ENCODE measurements around the gene CYP2W1.
"Not testable (repeated sequence)": the region's sequence is repeated elsewhere in the genome, so short reads cannot be mapped to it uniquely, and the experiment has no call there.

Gene CYP2W1

DNA sequence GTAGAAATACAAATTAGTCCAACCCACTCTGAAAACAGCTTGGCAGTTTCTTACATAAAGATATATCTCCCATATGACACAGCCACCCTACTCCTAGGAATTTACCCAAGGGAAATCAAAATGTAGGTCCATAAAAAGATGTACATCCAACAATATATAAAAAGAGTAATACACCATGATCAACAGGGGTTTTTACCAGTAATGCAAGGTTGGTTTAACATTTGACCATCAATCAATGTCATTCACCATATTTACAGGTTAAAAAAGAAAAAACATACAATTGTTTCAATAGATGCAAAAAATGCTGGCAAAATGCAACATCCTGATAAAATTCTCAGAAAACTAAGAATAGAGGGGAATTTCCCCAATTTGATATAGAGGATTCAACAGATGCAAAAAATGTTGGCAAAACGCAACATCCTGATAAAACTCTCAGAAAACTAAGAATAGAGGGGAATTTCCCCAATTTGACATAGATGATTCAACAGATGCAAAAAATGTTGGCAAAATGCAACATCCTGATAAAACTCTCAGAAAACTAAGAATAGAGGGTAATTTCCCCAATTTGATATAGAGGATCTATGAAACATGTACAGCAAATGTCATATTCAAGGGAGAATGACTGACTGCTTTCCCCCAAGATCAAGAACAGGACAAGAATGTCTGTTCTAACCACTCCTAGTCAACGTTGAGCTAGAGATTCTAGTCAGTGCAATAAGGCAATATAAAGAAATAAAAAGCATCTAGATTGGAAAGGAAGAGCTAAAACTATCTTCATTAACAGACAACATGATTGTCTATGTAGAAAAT is 42.2 kb upstream of the CYP2W1 start:
- Histone ChIP-seq H3K9me3 (ENCODE audit: control insufficient read depth in 2 of 2, low read length in 2 of 2) (no peaks in the 10 kb centered on the region), H3K27me3 (ENCODE audit: control insufficient read depth in 2 of 2, insufficient read depth in 2 of 2, low read length in 2 of 2) (no peaks in the 10 kb centered on the region), H3K4me1 (ENCODE audit: control insufficient read depth in 2 of 2, insufficient read depth in 2 of 2, low read length in 2 of 2) (peaks cover 6 to 9% of the 10 kb centered on the region in 2 donors), H3K36me3 (ENCODE audit: control insufficient read depth in 2 of 2, insufficient read depth in 2 of 2, low read length in 2 of 2) (peaks cover 0 to 2% of the 10 kb centered on the region in 2 donors), H3K27ac (ENCODE audit: low read depth in 2 of 2, low read length in 2 of 2) (no peak overlapping the region), H3K4me3 (ENCODE audit: low read length in 2 of 2) (no peak overlapping the region), H3K9ac (ENCODE audit: low read depth in 1 of 2, low read length in 2 of 2) (no peak overlapping the region)

DNA sequence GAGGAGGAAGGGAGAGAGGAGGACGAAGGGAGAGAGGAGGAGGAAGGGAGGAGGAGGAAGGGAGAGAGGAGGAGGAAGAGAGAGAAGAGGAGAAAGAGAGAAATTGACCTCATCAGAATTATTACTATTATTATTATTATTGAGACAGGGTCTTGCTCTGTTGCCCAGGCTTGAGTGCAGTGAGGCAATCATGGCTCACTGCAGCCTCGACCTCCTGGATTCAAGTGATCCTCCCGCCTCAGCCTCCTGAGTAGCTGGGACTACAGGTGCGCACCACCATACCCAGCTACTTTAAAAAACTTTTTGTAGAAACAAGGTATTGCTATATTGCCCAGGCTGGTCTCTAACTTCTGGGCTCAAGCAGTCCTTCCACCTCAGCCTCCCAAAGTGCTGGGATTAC is 39.2 kb upstream of the CYP2W1 start:
- peaks cover 17 to 23% of the 10 kb centered on the region in 2 donors for H3K4me1 ChIP-seq (ENCODE audit: control insufficient read depth in 2 of 2, insufficient read depth in 2 of 2, low read length in 2 of 2)
- not testable (repeated sequence) for H3K9ac ChIP-seq (ENCODE audit: low read depth in 1 of 2, low read length in 2 of 2); H3K27me3 ChIP-seq (ENCODE audit: control insufficient read depth in 2 of 2, insufficient read depth in 2 of 2, low read length in 2 of 2); H3K36me3 ChIP-seq (ENCODE audit: control insufficient read depth in 2 of 2, insufficient read depth in 2 of 2, low read length in 2 of 2); H3K4me3 ChIP-seq (ENCODE audit: low read length in 2 of 2); H3K9me3 ChIP-seq (ENCODE audit: control insufficient read depth in 2 of 2, low read length in 2 of 2); H3K27ac ChIP-seq (ENCODE audit: low read depth in 2 of 2, low read length in 2 of 2)

DNA sequence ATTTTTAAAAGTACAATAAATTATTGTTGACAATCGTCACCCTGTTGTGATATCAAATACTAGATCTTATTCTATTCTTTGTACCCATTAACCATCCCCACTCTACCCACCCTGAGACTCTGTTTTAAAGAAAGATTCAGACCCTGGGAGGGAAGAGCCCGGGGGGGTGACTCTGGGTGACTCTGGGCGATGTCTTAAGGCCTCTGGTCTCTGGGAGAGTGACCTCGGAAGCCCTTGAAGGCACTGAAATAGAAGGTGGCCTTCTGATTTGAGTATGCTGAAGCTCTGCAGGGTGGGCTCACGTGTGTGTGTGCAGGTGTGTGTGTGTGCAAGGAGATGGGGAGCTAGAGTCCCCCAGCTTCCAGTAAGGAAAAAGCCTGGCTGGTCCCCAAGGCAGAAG is 38.2 kb upstream of the CYP2W1 start:
- no peaks in the 10 kb centered on the region for H3K36me3 ChIP-seq (ENCODE audit: control insufficient read depth in 2 of 2, insufficient read depth in 2 of 2, low read length in 2 of 2)
- peaks cover 22 to 23% of the 10 kb centered on the region in 2 donors for H3K4me1 ChIP-seq (ENCODE audit: control insufficient read depth in 2 of 2, insufficient read depth in 2 of 2, low read length in 2 of 2)
- H3K9me3 ChIP-seq (ENCODE audit: control insufficient read depth in 2 of 2, low read length in 2 of 2) = no peaks in the 10 kb centered on the region
- peak overlapping the region; percentile 76 to 89 for H3K9ac ChIP-seq (ENCODE audit: low read depth in 1 of 2, low read length in 2 of 2)
- H3K27me3 ChIP-seq (ENCODE audit: control insufficient read depth in 2 of 2, insufficient read depth in 2 of 2, low read length in 2 of 2) = no peaks in the 10 kb centered on the region
- peak overlapping the region; percentile 50 to 62 for H3K4me3 ChIP-seq (ENCODE audit: low read length in 2 of 2)
- H3K27ac ChIP-seq (ENCODE audit: low read depth in 2 of 2, low read length in 2 of 2) = peak overlapping the region; percentile 95 to 96

DNA sequence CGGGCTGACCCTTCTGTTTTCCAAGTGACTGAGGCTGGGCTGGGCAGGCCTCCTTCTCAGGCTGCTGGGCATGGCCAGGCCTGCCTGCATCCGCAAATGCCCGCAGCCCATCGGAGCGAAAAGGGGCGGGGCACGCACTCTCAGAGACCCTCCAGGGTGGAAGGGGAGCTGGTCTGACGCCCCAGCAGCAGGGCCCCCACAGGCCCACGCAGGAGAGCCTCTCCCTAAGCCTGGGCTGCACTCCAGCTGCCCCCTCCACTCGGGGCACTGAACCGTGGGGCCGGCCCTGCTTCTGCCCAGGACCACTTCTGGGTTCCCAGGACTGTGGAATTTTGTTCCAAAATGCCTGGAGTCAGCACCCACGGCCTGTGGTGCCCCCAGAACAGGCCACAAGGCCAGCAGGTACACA is 37.8 kb upstream of the CYP2W1 start:
- Histone ChIP-seq H3K36me3 (ENCODE audit: control insufficient read depth in 2 of 2, insufficient read depth in 2 of 2, low read length in 2 of 2) (no peaks in the 10 kb centered on the region), H3K9ac (ENCODE audit: low read depth in 1 of 2, low read length in 2 of 2) (peak overlapping the region; percentile 76 to 89), H3K4me1 (ENCODE audit: control insufficient read depth in 2 of 2, insufficient read depth in 2 of 2, low read length in 2 of 2) (peaks cover 22 to 27% of the 10 kb centered on the region in 2 donors), H3K4me3 (ENCODE audit: low read length in 2 of 2) (peak overlapping the region; percentile 50 to 62), H3K27me3 (ENCODE audit: control insufficient read depth in 2 of 2, insufficient read depth in 2 of 2, low read length in 2 of 2) (no peaks in the 10 kb centered on the region), H3K9me3 (ENCODE audit: control insufficient read depth in 2 of 2, low read length in 2 of 2) (no peaks in the 10 kb centered on the region), H3K27ac (ENCODE audit: low read depth in 2 of 2, low read length in 2 of 2) (peak overlapping the region; percentile 95 to 96)

DNA sequence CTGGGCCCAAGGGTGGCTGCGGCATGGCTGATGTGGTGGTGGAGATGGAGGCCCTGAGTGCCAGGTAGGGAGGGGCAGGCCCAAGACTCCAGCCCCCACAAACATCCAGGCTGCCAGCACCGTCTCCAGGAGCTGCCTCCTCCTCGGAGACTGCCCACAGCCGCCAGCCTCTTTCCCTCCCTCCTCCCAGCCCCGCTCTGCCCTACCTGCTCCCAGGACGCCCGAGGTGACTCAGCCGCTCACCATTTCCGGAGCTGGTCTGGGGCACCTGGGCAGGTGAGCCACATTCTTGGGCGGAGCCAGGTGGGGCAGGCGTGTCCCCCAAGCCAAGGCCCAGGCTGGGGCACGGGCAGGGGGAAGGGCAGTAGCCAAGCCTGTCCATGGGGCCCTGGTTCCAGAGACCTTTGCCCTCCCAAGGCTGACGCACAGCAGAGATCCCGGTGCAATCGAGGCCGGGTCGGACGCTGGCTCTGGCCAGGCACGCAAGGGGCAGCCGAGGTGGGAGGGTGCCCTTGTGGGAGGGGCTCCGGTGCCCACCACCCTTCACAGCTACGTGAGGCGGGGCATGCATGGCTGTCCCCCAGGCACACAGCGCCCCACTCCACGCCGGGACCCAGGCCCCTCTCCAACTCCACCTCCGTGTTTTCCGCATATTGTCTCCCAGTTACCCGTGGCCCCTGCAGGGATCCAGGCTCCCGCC is 37.3 kb upstream of the CYP2W1 start:
- peak overlapping the region; percentile 50 to 62 for H3K4me3 ChIP-seq (ENCODE audit: low read length in 2 of 2)
- H3K27ac ChIP-seq (ENCODE audit: low read depth in 2 of 2, low read length in 2 of 2) = peak overlapping the region; percentile 95 to 96
- no peaks in the 10 kb centered on the region for H3K36me3 ChIP-seq (ENCODE audit: control insufficient read depth in 2 of 2, insufficient read depth in 2 of 2, low read length in 2 of 2)
- no peaks in the 10 kb centered on the region for H3K9me3 ChIP-seq (ENCODE audit: control insufficient read depth in 2 of 2, low read length in 2 of 2)
- H3K4me1 ChIP-seq (ENCODE audit: control insufficient read depth in 2 of 2, insufficient read depth in 2 of 2, low read length in 2 of 2) = peaks cover 22 to 29% of the 10 kb centered on the region in 2 donors
- H3K27me3 ChIP-seq (ENCODE audit: control insufficient read depth in 2 of 2, insufficient read depth in 2 of 2, low read length in 2 of 2) = no peaks in the 10 kb centered on the region
- peak overlapping the region; percentile 76 to 89 for H3K9ac ChIP-seq (ENCODE audit: low read depth in 1 of 2, low read length in 2 of 2)

GRCh38 chr7:946256-946996 is 36.6 kb upstream of the CYP2W1 start:
- H3K4me1 ChIP-seq (ENCODE audit: control insufficient read depth in 2 of 2, insufficient read depth in 2 of 2, low read length in 2 of 2) = peaks cover 22 to 29% of the 10 kb centered on the region in 2 donors
- no peaks in the 10 kb centered on the region for H3K27me3 ChIP-seq (ENCODE audit: control insufficient read depth in 2 of 2, insufficient read depth in 2 of 2, low read length in 2 of 2)
- H3K9me3 ChIP-seq (ENCODE audit: control insufficient read depth in 2 of 2, low read length in 2 of 2) = no peaks in the 10 kb centered on the region
- no peaks in the 10 kb centered on the region for H3K36me3 ChIP-seq (ENCODE audit: control insufficient read depth in 2 of 2, insufficient read depth in 2 of 2, low read length in 2 of 2)
- H3K4me3 ChIP-seq (ENCODE audit: low read length in 2 of 2) = peak overlapping the region in 1 of 2 donors; percentile 43
- H3K27ac ChIP-seq (ENCODE audit: low read depth in 2 of 2, low read length in 2 of 2) = peak overlapping the region; percentile 95 to 96
- peak overlapping the region; percentile 72 to 89 for H3K9ac ChIP-seq (ENCODE audit: low read depth in 1 of 2, low read length in 2 of 2)

- no peak overlapping the region for H3K4me3 ChIP-seq (ENCODE audit: low read length in 2 of 2)
- H3K9me3 ChIP-seq (ENCODE audit: control insufficient read depth in 2 of 2, low read length in 2 of 2) = no peaks in the 10 kb centered on the region
- no peak overlapping the region for H3K9ac ChIP-seq (ENCODE audit: low read depth in 1 of 2, low read length in 2 of 2)
- no peaks in the 10 kb centered on the region for H3K36me3 ChIP-seq (ENCODE audit: control insufficient read depth in 2 of 2, insufficient read depth in 2 of 2, low read length in 2 of 2)
- H3K4me1 ChIP-seq (ENCODE audit: control insufficient read depth in 2 of 2, insufficient read depth in 2 of 2, low read length in 2 of 2) = peaks cover 23 to 34% of the 10 kb centered on the region in 2 donors
- no peaks in the 10 kb centered on the region for H3K27me3 ChIP-seq (ENCODE audit: control insufficient read depth in 2 of 2, insufficient read depth in 2 of 2, low read length in 2 of 2)
- peak overlapping the region in 1 of 2 donors; percentile 96 for H3K27ac ChIP-seq (ENCODE audit: low read depth in 2 of 2, low read length in 2 of 2)
Observed at GRCh38 chr7:947391-948210, 35.4 kb upstream of the CYP2W1 start.

- Histone ChIP-seq H3K4me1 (ENCODE audit: control insufficient read depth in 2 of 2, insufficient read depth in 2 of 2, low read length in 2 of 2) (peaks cover 30 to 43% of the 10 kb centered on the region in 2 donors), H3K4me3 (ENCODE audit: low read length in 2 of 2) (no peak overlapping the region), H3K27ac (ENCODE audit: low read depth in 2 of 2, low read length in 2 of 2) (peak overlapping the region; percentile 16 to 25), H3K27me3 (ENCODE audit: control insufficient read depth in 2 of 2, insufficient read depth in 2 of 2, low read length in 2 of 2) (no peaks in the 10 kb centered on the region), H3K36me3 (ENCODE audit: control insufficient read depth in 2 of 2, insufficient read depth in 2 of 2, low read length in 2 of 2) (no peaks in the 10 kb centered on the region), H3K9ac (ENCODE audit: low read depth in 1 of 2, low read length in 2 of 2) (no peak overlapping the region), H3K9me3 (ENCODE audit: control insufficient read depth in 2 of 2, low read length in 2 of 2) (no peaks in the 10 kb centered on the region)
Observed at GRCh38 chr7:949021-949934, 33.7 kb upstream of the CYP2W1 start.
